HepG2 (cell line): Measurements from ENCODE around the gene TRANK1. TPM values are rescaled to one million over a fixed set of nuclear protein-coding genes. Genes with fewer than 3 reads are reported as not detected.

Source experiments
- ATAC-seq: fragments of 200-7000 bp; cut with Tn5 transposase; 3 replicates; pipeline ENCODE4 v1.9.1; 2020; ENCODE audit warnings: mild to moderate bottlenecking, moderate library complexity
- BruUV-seq: library from RNA; stranded (reverse); fragments of 400-500 nt; replicated peaks from 2 replicates; lab custom pipeline; 2021; lab: Mats Ljungman, UMichigan
- CTCF ChIA-PET: fragments of 300-600 bp; formaldehyde crosslinking; extraction: SDS; loops from one replicate; lab custom pipeline; 2021; ENCODE audit warnings: low total read pairs, inconsistent platforms, low intra/inter-chr PET ratio; lab: Yijun Ruan, JAX
- POLR2A ChIA-PET: fragments of 350-600 bp; sonication (Branson Sonifier 250); formaldehyde crosslinking; loops from one replicate; lab custom pipeline; 2020; ENCODE audit warnings: antibody characterized with exemption, inconsistent platforms; lab: Yijun Ruan, JAX
- DNase-seq: peaks from one replicate; pipeline ENCODE4 v3.0.0-alpha.2; 2015; ENCODE audit warnings: low spot score
- FAIRE-seq: peaks from 3 replicates; lab custom pipeline; 2011; peaks lifted over from hg19 to GRCh38; lab: Jason Lieb, UNC
- H2AFZ ChIP-seq: one replicate; pipeline ENCODE4 v1.6.1; 2011; ENCODE audit warnings: low read length, inconsistent platforms
- H3K27ac ChIP-seq: fragments of 300-600 bp; 3 replicates; pipeline ENCODE4 v1.8.0; 2011; ENCODE audit warnings: mixed run types, mild to moderate bottlenecking, mixed read lengths, low read length, inconsistent platforms; ENCODE audit not compliant: insufficient read depth; ENCODE audit errors: extremely low read length
- H3K27me3 ChIP-seq, 2 experiments: fragments of 200-600 bp in 1 of 2; 2 replicates in 1 of 2; 3 replicates in 1 of 2; pipeline versions ENCODE4 v1.6.0 to v1.8.0; 2011; ENCODE audit warnings: low read length in 2 of 2, mild to moderate bottlenecking in 2 of 2, moderate library complexity in 2 of 2, inconsistent platforms in 1 of 2; ENCODE audit not compliant: insufficient read depth in 2 of 2, control insufficient read depth in 1 of 2
- H3K36me3 ChIP-seq, 2 experiments: fragments of 200-600 bp in 1 of 2; replicated peaks in 1 of 2; 2 replicates in 1 of 2; 3 replicates in 1 of 2; pipeline versions ENCODE4 v1.5.1 to v1.8.0; 2011; ENCODE audit warnings: low read length in 2 of 2, inconsistent platforms in 1 of 2; ENCODE audit not compliant: insufficient read depth in 2 of 2, control insufficient read depth in 1 of 2
- H3K4me1 ChIP-seq: 2 replicates; pipeline ENCODE4 v1.5.1; 2012; ENCODE audit warnings: low read length, inconsistent platforms; ENCODE audit not compliant: insufficient read depth
- H3K4me2 ChIP-seq: 2 replicates; pipeline ENCODE4 v1.6.0; 2011; ENCODE audit warnings: low read depth, low read length, inconsistent platforms
- H3K4me3 ChIP-seq, 3 experiments: fragments of 200-600 bp in 1 of 3; sonication (generic), shearing (Covaris generic) in 1 of 3; replicated peaks in 1 of 3; 2 replicates each; pipeline ENCODE4 v1.5.1; 2011 to 2016; ENCODE audit warnings: low read length in 3 of 3, inconsistent platforms in 2 of 3, low read depth in 2 of 3, mild to moderate bottlenecking in 2 of 3, control low read depth in 1 of 3, mixed read lengths in 1 of 3; ENCODE audit not compliant: insufficient read depth in 1 of 3
- H3K79me2 ChIP-seq: one replicate; pipeline ENCODE4 v1.6.1; 2011; ENCODE audit warnings: low read length, inconsistent platforms; ENCODE audit not compliant: insufficient read depth
- H3K9ac ChIP-seq: 2 replicates; pipeline ENCODE4 v1.6.0; 2011; ENCODE audit warnings: mild to moderate bottlenecking, low read depth, low read length, inconsistent platforms; ENCODE audit not compliant: insufficient read depth
- H3K9me3 ChIP-seq: 2 replicates; pipeline ENCODE4 v1.5.1; 2012; ENCODE audit warnings: mild to moderate bottlenecking, low read length
- H4K20me1 ChIP-seq: 2 replicates; pipeline ENCODE4 v1.6.0; 2011; ENCODE audit warnings: inconsistent platforms, mild to moderate bottlenecking, low read length, moderate library complexity; ENCODE audit not compliant: insufficient read depth
- ATF7 ChIP-seq, 2 experiments: fragments of 450-650 bp in 1 of 2; sonication (generic) in 1 of 2; formaldehyde crosslinking in 1 of 2; IDR thresholded peaks; 2 replicates each; pipeline versions ENCODE4 v1.4.0 to v1.6.1; 2016 to 2020; ENCODE audit warnings: antibody characterized with exemption in 1 of 2, mild to moderate bottlenecking in 1 of 2, missing genetic modification reagents in 1 of 2
- CHD4 ChIP-seq: fragments of 200-600 bp; sonication (generic); IDR thresholded peaks from 2 replicates; pipeline ENCODE4 v1.7.0; 2017; ENCODE audit warnings: mild to moderate bottlenecking, low read length, borderline replicate concordance
- CREB1 ChIP-seq, 2 experiments: fragments of 450-650 bp in 1 of 2; IDR thresholded peaks; 2 replicates each; pipeline ENCODE4 v1.6.1; 2016 to 2017; ENCODE audit warnings: control low read depth in 1 of 2, mild to moderate bottlenecking in 1 of 2, missing compliant biosample characterization in 1 of 2, missing genetic modification characterization in 1 of 2
- MAFF ChIP-seq: IDR thresholded peaks from 2 replicates; pipeline ENCODE4 v1.6.1; 2011; ENCODE audit warnings: low read depth, low read length, improper control_type of control experiment
- MAFK ChIP-seq, 2 experiments: IDR thresholded peaks in 1 of 2; conservative IDR thresholded peaks in 1 of 2; 2 replicates each; pipeline ENCODE4 v1.6.1; 2011; ENCODE audit warnings: improper control_type of control experiment in 2 of 2, low read length in 2 of 2
- MEIS1 ChIP-seq: sonication (generic); formaldehyde crosslinking; IDR thresholded peaks from 2 replicates; pipeline ENCODE4 v1.9.0; 2021; ENCODE audit warnings: mild to moderate bottlenecking, missing genetic modification reagents, moderate library complexity, borderline replicate concordance
- NFYB ChIP-seq: sonication (generic); formaldehyde crosslinking; IDR thresholded peaks from 2 replicates; pipeline ENCODE4 v1.4.0; 2020; ENCODE audit warnings: missing genetic modification reagents
- RBM39 ChIP-seq: fragments of 200-400 bp; formaldehyde crosslinking; IDR thresholded peaks from one replicate; pipeline ENCODE4 v1.6.1; 2018; ENCODE audit warnings: antibody characterized with exemption, mild to moderate bottlenecking, low read depth, low read length; ENCODE audit not compliant: poor library complexity, severe bottlenecking
- TCF12 ChIP-seq, 2 experiments: fragments of 450-650 bp in 1 of 2; sonication (generic) in 1 of 2; formaldehyde crosslinking in 1 of 2; IDR thresholded peaks; 2 replicates each; pipeline versions ENCODE4 v1.6.1 to v1.8.0; 2017 to 2022; ENCODE audit warnings: antibody characterized with exemption in 1 of 2, mild to moderate bottlenecking in 1 of 2, missing genetic modification reagents in 1 of 2, moderate library complexity in 1 of 2
- ZBTB3 ChIP-seq: sonication (generic); formaldehyde crosslinking; IDR thresholded peaks from 2 replicates; pipeline ENCODE4 v1.4.0; 2020; ENCODE audit warnings: low read depth, mild to moderate bottlenecking, moderate library complexity, missing genetic modification reagents, borderline replicate concordance
- ZNF326 ChIP-seq: sonication (generic); formaldehyde crosslinking; IDR thresholded peaks from 2 replicates; pipeline ENCODE4 v1.4.0; 2020; ENCODE audit warnings: missing genetic modification reagents, borderline replicate concordance
- ZNF468 ChIP-seq: sonication (generic); formaldehyde crosslinking; IDR thresholded peaks from 2 replicates; pipeline ENCODE4 v1.8.0; 2022; ENCODE audit warnings: mild to moderate bottlenecking, moderate library complexity, missing genetic modification reagents
- ZNF546 ChIP-seq: sonication (generic); formaldehyde crosslinking; conservative IDR thresholded peaks from 2 replicates; pipeline ENCODE4 v1.8.1; 2023; ENCODE audit warnings: mild to moderate bottlenecking, missing genetic modification reagents
- ZNF781 ChIP-seq: sonication (generic); formaldehyde crosslinking; IDR thresholded peaks from 2 replicates; pipeline ENCODE4 v1.5.1; 2020; ENCODE audit warnings: borderline replicate concordance, mild to moderate bottlenecking, missing genetic modification reagents; ENCODE audit errors: not compliant biosample characterization
- ZNF782 ChIP-seq: sonication (generic); formaldehyde crosslinking; IDR thresholded peaks from 2 replicates; pipeline ENCODE4 v1.4.0; 2020; ENCODE audit warnings: missing genetic modification reagents, mild to moderate bottlenecking, borderline replicate concordance
- WGBS: methylation state at CpG from one replicate; pipeline ENCODE4 v1.1.6; 2017; ENCODE audit warnings: low lambda C conversion rate; 5-methylcytosine and 5-hydroxymethylcytosine counted together
- in situ Hi-C: cut with HindIII; loops from 2 replicates; pipeline ENCODE4 v1.10.0; 2017; ENCODE audit warnings: low pct_unique_long_range_greater_than_20kb; ENCODE audit not compliant: extremely low pct_ligation_motif_present
- intact Hi-C: fragments of 100-400 bp; cut with micrococcal nuclease; formaldehyde crosslinking; loops from one replicate; pipeline ENCODE4 v1.10.0; 2022; ENCODE audit not compliant: unreplicated experiment
- polyA plus RNA-seq, 8 experiments: library from polyadenylated mRNA; depleted of rRNA in 3 of 8; stranded (reverse) in 7 of 8; unstranded in 1 of 8; fragments of >200 nt; fragmentation: Illumina TruSeq in 4 of 8; extraction: Trizol in 4 of 8; gene quantifications; 2 replicates each; pipeline versions ENCODE4 v1.2.1 to v1.2.3, GENCODE V29; 2011 to 2016; ENCODE audit warnings: low read depth in 4 of 8, missing spikeins in 1 of 8, mixed read lengths in 1 of 8; ENCODE audit not compliant: insufficient read depth in 1 of 8
- total RNA-seq, 5 experiments: library from RNA; depleted of rRNA; stranded (reverse); fragments of >200 nt; fragmentation: Illumina TruSeq; extraction: Trizol; gene quantifications; 2 replicates each; pipeline ENCODE4 v1.2.3, GENCODE V29; 2016; ENCODE audit warnings: low read depth in 1 of 5
- TF ChIP-seq, protein P1 (sequence below): sonication (generic); formaldehyde crosslinking; IDR thresholded peaks from 2 replicates; pipeline ENCODE4 v1.5.0; 2020; ENCODE audit warnings: missing genetic modification reagents
- TF ChIP-seq, protein P2 (sequence below): IDR thresholded peaks from 2 replicates; pipeline ENCODE4 v1.6.1; 2016; ENCODE audit warnings: missing biosample characterization, missing genetic modification reagents, low read depth

TRANK1 gene
- total and polyA plus RNA-seq, 2 of the 13 experiments (the other 11 are each of a cell fraction or from before 2014, with no cell fraction given) = 0.13 to 0.32 TPM

DNA sequence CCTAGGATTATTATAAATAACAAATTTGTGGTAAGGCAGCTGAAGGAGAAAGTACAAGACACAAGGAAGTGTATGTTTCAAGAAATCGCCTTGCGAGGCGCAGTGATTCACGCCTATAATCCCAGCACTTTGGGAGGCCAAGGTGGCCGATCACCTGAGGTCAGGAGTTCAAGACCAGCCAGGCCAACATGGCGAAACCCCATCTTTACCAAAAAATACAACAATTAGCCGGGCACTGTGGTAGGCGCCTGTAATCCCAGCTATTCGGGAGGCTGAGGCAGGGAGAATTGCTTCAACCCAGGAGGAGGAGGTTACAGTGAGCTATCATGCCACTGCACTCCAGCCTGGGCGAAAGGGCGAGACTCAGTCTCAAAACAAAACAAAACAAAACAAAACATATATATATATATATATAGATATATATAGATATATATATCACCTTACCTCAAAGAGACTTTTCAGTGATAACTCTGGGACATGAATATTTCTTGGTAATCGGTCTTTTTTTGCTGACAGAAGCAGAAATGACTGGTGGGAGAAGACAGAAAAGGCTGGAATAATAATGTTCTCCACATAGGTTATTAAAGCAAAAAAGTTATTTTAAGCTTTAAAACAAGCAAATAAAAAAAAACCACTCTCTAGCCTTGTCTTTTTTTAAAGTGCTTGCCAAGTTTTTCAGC is 52.3 kb downstream of the TRANK1 start:
- no peaks in the 10 kb centered on the region for H3K9me3 ChIP-seq
- ChIA-PET CTCF (no interaction called here), POLR2A (no interaction called here)
- no peaks in the 10 kb centered on the region for H3K79me2 ChIP-seq
- FAIRE-seq = no peak
- intact Hi-C loops = no loop called here
- H3K4me3 ChIP-seq = no peak overlapping the region
- no peaks in the 10 kb centered on the region for H4K20me1 ChIP-seq
- H3K36me3 ChIP-seq = no peaks in the 10 kb centered on the region
- H2AFZ ChIP-seq = no peak overlapping the region
- no peak for TF ChIP-seq CHD4
- TF ChIP-seq CREB1 (IDR thresholded peaks at IDR 0.05) = no peak
- no peak for TF ChIP-seq CREB1 (CRISPR knock-in tag; IDR thresholded peaks at IDR 0.05)
- TF ChIP-seq, protein P1, sequence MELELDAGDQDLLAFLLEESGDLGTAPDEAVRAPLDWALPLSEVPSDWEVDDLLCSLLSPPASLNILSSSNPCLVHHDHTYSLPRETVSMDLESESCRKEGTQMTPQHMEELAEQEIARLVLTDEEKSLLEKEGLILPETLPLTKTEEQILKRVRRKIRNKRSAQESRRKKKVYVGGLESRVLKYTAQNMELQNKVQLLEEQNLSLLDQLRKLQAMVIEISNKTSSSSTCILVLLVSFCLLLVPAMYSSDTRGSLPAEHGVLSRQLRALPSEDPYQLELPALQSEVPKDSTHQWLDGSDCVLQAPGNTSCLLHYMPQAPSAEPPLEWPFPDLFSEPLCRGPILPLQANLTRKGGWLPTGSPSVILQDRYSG (CRISPR knock-in tag) = no peak
- no peak for TF ChIP-seq ATF7 (IDR thresholded peaks at IDR 0.05)
- TF ChIP-seq ATF7 (CRISPR knock-in tag; IDR thresholded peaks at IDR 0.05) = no peak
- TF ChIP-seq ZNF546 = no peak
- TF ChIP-seq, protein P2, sequence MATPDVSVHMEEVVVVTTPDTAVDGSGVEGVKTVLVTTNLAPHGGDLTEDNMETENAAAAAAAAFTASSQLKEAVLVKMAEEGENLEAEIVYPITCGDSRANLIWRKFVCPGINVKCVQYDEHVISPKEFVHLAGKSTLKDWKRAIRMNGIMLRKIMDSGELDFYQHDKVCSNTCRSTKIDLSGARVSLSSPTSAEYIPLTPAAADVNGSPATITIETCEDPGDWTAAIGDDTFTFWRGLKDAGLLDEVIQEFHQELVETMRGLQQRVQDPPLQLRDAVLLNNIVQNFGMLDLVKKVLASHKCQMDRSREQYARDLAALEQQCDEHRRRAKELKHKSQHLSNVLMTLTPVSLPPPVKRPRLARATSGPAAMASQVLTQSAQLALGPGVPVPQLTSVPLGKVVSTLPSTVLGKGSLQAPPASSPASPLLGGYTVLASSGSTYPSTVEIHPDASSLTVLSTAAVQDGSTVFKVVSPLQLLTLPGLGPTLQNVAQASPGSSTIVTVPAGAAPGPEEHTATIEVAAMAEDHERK (CRISPR knock-in tag) = no peak
- TF ChIP-seq ZNF326 = no peak
- no peak for TF ChIP-seq ZNF468 (CRISPR knock-in tag)
- no peak for TF ChIP-seq ZBTB3 (CRISPR knock-in tag)
- no peak for TF ChIP-seq NFYB (CRISPR knock-in tag)
- TF ChIP-seq MEIS1 = no peak
- TF ChIP-seq ZNF781 (CRISPR knock-in tag) = no peak
- peak; percentile 93 for TF ChIP-seq MAFF
- no peak for TF ChIP-seq ZNF782 (CRISPR knock-in tag)
- no peak for TF ChIP-seq RBM39
- TF ChIP-seq MAFK (conservative IDR thresholded peaks at IDR 0.05 in 1 of 2, IDR thresholded peaks at IDR 0.05 in 1 of 2; ENCODE audit: low read length in 2 of 2) = peak; percentile 92 to 96
- TF ChIP-seq TCF12 (IDR thresholded peaks at IDR 0.05) = no peak
- no peak for TF ChIP-seq TCF12 (CRISPR knock-in tag; IDR thresholded peaks at IDR 0.05)
- H3K4me2 ChIP-seq = no peak overlapping the region
- 69% methylated on average over 12 of the region's 12 CpGs for WGBS
- H3K27ac ChIP-seq = no peak overlapping the region
- in situ Hi-C loops = no loop called here
- H3K27me3 ChIP-seq = no peaks in the 10 kb centered on the region
- H3K9ac ChIP-seq = no peak overlapping the region
- no peak for ATAC-seq
- BruUV-seq = no TSS peak
- no peak for DNase-seq
- no peaks in the 10 kb centered on the region for H3K4me1 ChIP-seq
